GM18502 (cell line): ENCODE results near the gene EXOG.
"Not testable (repeated sequence)": the region's sequence is repeated elsewhere in the genome, so short reads cannot be mapped to it uniquely, and the experiment has no call there.

ENCODE experiments used
- ATAC-seq: cut with Tn5 transposase; IDR thresholded peaks from one replicate; pipeline ENCODE4 v1.9.1; 2021; ENCODE audit warnings: mild to moderate bottlenecking; ENCODE audit not compliant: unreplicated experiment, poor library complexity

The EXOG gene

GRCh38 chr3:38560996-38561717 lies 65.0 kb downstream of the EXOG start:
- ATAC-seq = no peak

- ATAC-seq = no peak
Observed at GRCh38 chr3:38561746-38562466, 65.8 kb downstream of the EXOG start.

- no peak for ATAC-seq
Observed at GRCh38 chr3:38562467-38562925, 66.4 kb downstream of the EXOG start.

- ATAC-seq = no peak
Observed at GRCh38 chr3:38563070-38563885, 67.1 kb downstream of the EXOG start.

GRCh38 chr3:38563886-38564270 lies 67.7 kb downstream of the EXOG start:
- ATAC-seq = no peak

GRCh38 chr3:38564631-38565338 lies 68.6 kb downstream of the EXOG start:
- no peak for ATAC-seq

- ATAC-seq = no peak
Observed at GRCh38 chr3:38565339-38566214, 69.4 kb downstream of the EXOG start.

GRCh38 chr3:38566215-38566528 lies 70.0 kb downstream of the EXOG start:
- no peak for ATAC-seq

- not testable (repeated sequence) for ATAC-seq
Observed at GRCh38 chr3:38566794-38567193, 70.7 kb downstream of the EXOG start.

GRCh38 chr3:38567498-38567897 lies 71.4 kb downstream of the EXOG start:
- ATAC-seq = no peak

- no peak for ATAC-seq
Observed at GRCh38 chr3:38573111-38573510, 77.0 kb downstream of the EXOG start.

GRCh38 chr3:38573556-38573955 lies 77.4 kb downstream of the EXOG start:
- ATAC-seq = no peak

GRCh38 chr3:38574411-38575278 lies 78.5 kb downstream of the EXOG start:
- no peak for ATAC-seq

- no peak for ATAC-seq
Observed at GRCh38 chr3:38575279-38575843, 79.2 kb downstream of the EXOG start.
